Right lobe of liver (tissue), 6 donors: ENCODE measurements around the gene MYL9. TPM values are rescaled to one million over a fixed set of nuclear protein-coding genes. Genes with fewer than 3 reads are reported as not detected.
A peak's percentile ranks its signal among the peaks of the same experiment; 100 is the strongest.

ENCODE experiments used
- ATAC-seq, 4 donors: fragments of 200-7000 bp; cut with Tn5 transposase; one replicate each; pipeline ENCODE4 v1.9.1; 2020; ENCODE audit warnings: mild to moderate bottlenecking in 4 of 4, moderate library complexity in 4 of 4
- DNase-seq, 3 donors: peaks; one replicate each; pipeline ENCODE4 v3.0.0-alpha.2; 2020
- H3K27ac ChIP-seq, 3 donors: fragments of 200-600 bp; one replicate each; pipeline ENCODE4 v1.8.0; 2022
- H3K27me3 ChIP-seq, 2 donors: fragments of 200-600 bp; one replicate each; pipeline ENCODE4 v1.8.0; 2022
- H3K36me3 ChIP-seq, 4 donors: fragments of 200-600 bp; sonication (generic) in 1 of 4; one replicate each; pipeline versions ENCODE4 v1.5.1 to v1.8.0; 2017 to 2022; ENCODE audit warnings: control low read depth in 1 of 4
- H3K4me1 ChIP-seq, 4 donors: fragments of 200-600 bp; sonication (generic) in 1 of 4; one replicate each; pipeline versions ENCODE4 v1.5.1 to v1.8.0; 2017 to 2022; ENCODE audit warnings: control low read depth in 1 of 4
- H3K4me3 ChIP-seq, 3 donors: fragments of 200-600 bp; one replicate each; pipeline ENCODE4 v1.8.0; 2022
- H3K9me3 ChIP-seq, 4 donors: fragments of 200-600 bp; sonication (generic) in 1 of 4; one replicate each; pipeline versions ENCODE4 v1.5.1 to v1.8.0; 2017 to 2022; ENCODE audit warnings: control low read depth in 1 of 4
- CTCF ChIP-seq, 4 donors: fragments of 200-600 bp in 3 of 4; fragments of 450-650 bp in 1 of 4; IDR thresholded peaks; one replicate each; pipeline versions ENCODE4 v1.5.1 to v1.8.0; 2016 to 2022; ENCODE audit warnings: antibody characterized with exemption in 4 of 4, mild to moderate bottlenecking in 2 of 4
- POLR2A ChIP-seq: fragments of 450-650 bp; IDR thresholded peaks from one replicate; pipeline ENCODE4 v1.6.1; 2017; ENCODE audit warnings: antibody characterized with exemption, mild to moderate bottlenecking
- WGBS: methylation state at CpG from one replicate; pipeline ENCODE4 v1.1.6; 2018; ENCODE audit warnings: low coverage, low lambda C conversion rate; ENCODE audit not compliant: insufficient coverage; ENCODE audit errors: missing lambda C conversion rate; 5-methylcytosine and 5-hydroxymethylcytosine counted together
- intact Hi-C, 2 donors: fragments of 100-400 bp; cut with DNase I; formaldehyde crosslinking; loops; one replicate each; pipeline versions ENCODE4 v1.11.2 to v1.14.1; 2022
- total RNA-seq, 6 experiments: library from RNA; depleted of rRNA in 2 of 6; stranded (reverse); fragments of >200 nt in 2 of 6; fragmentation: NEBNext Ultra II Directional in 3 of 6; extraction: Animal tissue kit (Norgen Biotek cat#: 25700) in 3 of 6; gene quantifications; one replicate each; pipeline versions ENCODE4 v1.1.0 to v1.2.4, GENCODE V29; 2016 to 2023
- donor health status: DM: no; HTN: yes; CAD: no.
- donor health status: DM: no; HTN: no; CAD: no.
- donor health status: DM: no; HTN: no; CAD: no.
- donor health status: DM: no; HTN: yes; CAD: no.
- donor health status: DM: no; HTN: yes; CAD: no.

Gene MYL9
- total RNA-seq, 6 experiments from 2014 or later = 7.7 to 44.2 (median 18.1) TPM

- Histone ChIP-seq H3K4me1 (no peaks in the 10 kb centered on the region), H3K27me3 (no peaks in the 10 kb centered on the region), H3K4me3 (no peak overlapping the region), H3K36me3 (peaks cover 0 to 38% (median 14%) of the 10 kb centered on the region in 4 donors), H3K27ac (no peak overlapping the region), H3K9me3 (no peaks in the 10 kb centered on the region)
- TF ChIP-seq CTCF (IDR thresholded peaks at IDR 0.05) (no peak), POLR2A (no peak)
- ATAC-seq = no peak
- WGBS = 94% methylated on average over 5 of the region's 18 CpGs
- no peak for DNase-seq
- intact Hi-C loops = no loop called here
These were observed 13.0 kb upstream of the MYL9 start for GRCh38 chr20:36528176-36528874.

- intact Hi-C loops = no loop called here
- Histone ChIP-seq H3K4me3 (no peak overlapping the region), H3K27ac (no peak overlapping the region), H3K36me3 (peaks cover 0 to 36% (median 14%) of the 10 kb centered on the region in 4 donors), H3K9me3 (no peaks in the 10 kb centered on the region), H3K27me3 (no peaks in the 10 kb centered on the region), H3K4me1 (no peaks in the 10 kb centered on the region)
- whole genome bisulfite sequencing = 81% methylated on average over 12 of the region's 14 CpGs
- DNase-seq = no peak
- no peak for ATAC-seq
- TF ChIP-seq POLR2A = no peak
- TF ChIP-seq CTCF (IDR thresholded peaks at IDR 0.05) = no peak
These were observed 12.4 kb upstream of the MYL9 start for GRCh38 chr20:36528875-36529417.

GRCh38 chr20:36532388-36532787 is 8.9 kb upstream of the MYL9 start:
- peaks cover 0 to 5% (median 2%) of the 10 kb centered on the region in 4 donors for H3K36me3 ChIP-seq
- H3K27ac ChIP-seq = no peak overlapping the region
- intact Hi-C loops = no loop called here
- DNase-seq (no peak), ATAC-seq (peak in 1 of 4 donors; percentile 17)
- H3K27me3 ChIP-seq = no peaks in the 10 kb centered on the region
- 80% methylated on average over 6 of the region's 10 CpGs for WGBS
- H3K4me3 ChIP-seq = no peak overlapping the region
- no peaks in the 10 kb centered on the region for H3K4me1 ChIP-seq
- TF ChIP-seq POLR2A (no peak), CTCF (IDR thresholded peaks at IDR 0.05) (no peak)
- no peaks in the 10 kb centered on the region for H3K9me3 ChIP-seq

- TF ChIP-seq POLR2A (no peak), CTCF (IDR thresholded peaks at IDR 0.05) (no peak)
- DNase-seq (no peak), ATAC-seq (no peak)
- Histone ChIP-seq H3K27ac (no peak overlapping the region), H3K36me3 (peaks cover 0 to under 1% (median under 1%) of the 10 kb centered on the region in 4 donors), H3K27me3 (no peaks in the 10 kb centered on the region), H3K4me3 (no peak overlapping the region), H3K9me3 (no peaks in the 10 kb centered on the region), H3K4me1 (no peaks in the 10 kb centered on the region)
- 90% methylated on average over 3 of the region's 3 CpGs for WGBS
- intact Hi-C loops = no loop called here
These were observed 8.5 kb upstream of the MYL9 start for GRCh38 chr20:36532822-36533221.
